Lower leg skin (tissue), 4 donors: ENCODE results near the gene MYCBP2. TPM values are rescaled to one million over a fixed set of nuclear protein-coding genes. Genes with fewer than 3 reads are reported as not detected.
"Not testable (repeated sequence)": the region's sequence is repeated elsewhere in the genome, so short reads cannot be mapped to it uniquely, and the experiment has no call there.

Experiments
- DNase-seq, 2 donors: peaks; one replicate each; pipeline ENCODE4 v3.0.0-alpha.2; 2019; ENCODE audit warnings: low spot score in 2 of 2
- H3K4me3 ChIP-seq: fragments of 200-600 bp; sonication (generic); 2 replicates; pipeline ENCODE4 v1.5.1; 2017; ENCODE audit warnings: mild to moderate bottlenecking, low read depth; ENCODE audit not compliant: poor library complexity, severe bottlenecking
- CTCF ChIP-seq, 3 donors: fragments of 450-650 bp; IDR thresholded peaks; one replicate each; pipeline ENCODE4 v1.5.1; 2016; ENCODE audit warnings: antibody characterized with exemption in 3 of 3, mild to moderate bottlenecking in 3 of 3, moderate library complexity in 2 of 3
- POLR2A ChIP-seq, 2 donors: fragments of 450-650 bp; IDR thresholded peaks; one replicate each; pipeline ENCODE4 v1.6.1; 2016 to 2017; ENCODE audit warnings: antibody characterized with exemption in 2 of 2, mild to moderate bottlenecking in 1 of 2, moderate library complexity in 1 of 2
- WGBS, 2 donors: methylation state at CpG; one replicate each; pipeline ENCODE4 v1.1.5; 2018; 5-methylcytosine and 5-hydroxymethylcytosine counted together
- intact Hi-C: fragments of 100-400 bp; cut with DNase I; formaldehyde crosslinking; loops from one replicate; pipeline ENCODE4 v1.15.0; 2023; ENCODE audit warnings: low total_unique reads
- total RNA-seq, 4 donors: library from RNA; depleted of rRNA; stranded (reverse); fragments of >200 nt; gene quantifications; one replicate each; pipeline ENCODE4 v1.1.0, GENCODE V29; 2016

The MYCBP2 gene
- total RNA-seq, 4 donors from 2014 or later = 189 to 242 (median 231) TPM

- TF ChIP-seq CTCF (IDR thresholded peaks at IDR 0.05) (no peak), POLR2A (IDR thresholded peaks at IDR 0.05) (no peak)
- 79 to 80% methylated on average over 5 of the region's 5 CpGs for WGBS, 2 donors
- no peak overlapping the region for H3K4me3 ChIP-seq
- intact Hi-C loops = no loop called here
- DNase-seq = no peak
These were observed 61.6 kb downstream of the MYCBP2 start for GRCh38 chr13:77265336-77265735.

- TF ChIP-seq CTCF (IDR thresholded peaks at IDR 0.05) (no peak), POLR2A (IDR thresholded peaks at IDR 0.05) (no peak)
- no peak for DNase-seq
- intact Hi-C loops = no loop called here
- no peak overlapping the region for H3K4me3 ChIP-seq
- WGBS, 2 donors = 97 to 98% methylated on average over 2 of the region's 2 CpGs
These were observed 64.7 kb downstream of the MYCBP2 start for GRCh38 chr13:77262198-77262597.

DNA sequence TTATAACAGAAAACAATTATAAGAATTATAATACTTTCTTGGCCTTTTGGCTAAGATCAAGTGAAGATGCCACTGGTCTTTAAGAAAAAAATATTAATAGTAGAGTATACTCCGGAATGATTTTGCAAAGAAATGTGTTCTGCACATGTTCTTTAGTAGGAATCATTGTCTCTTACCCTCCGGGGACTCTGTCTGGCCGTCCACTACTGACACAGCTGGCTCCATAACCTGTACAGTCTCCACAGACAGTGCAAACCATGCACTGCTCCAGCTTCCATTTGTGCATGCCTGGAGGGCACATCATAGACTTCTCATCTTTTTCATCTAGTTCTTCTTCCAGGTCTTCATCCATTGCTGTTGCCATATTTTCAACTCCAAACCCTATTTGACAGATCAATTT, 75.9 kb downstream of the MYCBP2 start:
- no peak for TF ChIP-seq POLR2A (IDR thresholded peaks at IDR 0.05)
- no peak for TF ChIP-seq CTCF (IDR thresholded peaks at IDR 0.05)
- WGBS, 2 donors = 66 to 72% methylated on average over 3 of the region's 3 CpGs
- no peak for DNase-seq
- intact Hi-C loops = no loop called here
- H3K4me3 ChIP-seq = no peak overlapping the region

DNA sequence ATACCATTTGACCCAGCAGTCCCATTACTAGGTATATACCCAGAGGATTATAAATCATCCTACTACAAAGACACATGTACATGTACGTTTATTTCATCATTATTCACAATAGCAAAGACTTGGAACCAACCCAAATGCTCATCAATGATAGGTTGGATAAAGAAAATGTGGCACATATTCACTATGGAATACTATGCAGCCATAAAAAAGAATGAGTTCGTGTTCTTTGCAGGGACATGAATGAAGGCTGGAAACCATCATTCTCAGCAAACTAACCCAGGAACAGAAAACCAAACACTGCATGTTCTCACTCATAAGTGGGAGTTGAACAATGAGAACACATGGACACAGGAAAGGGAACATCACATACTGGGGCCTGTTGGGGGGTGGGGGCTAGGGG, 81.7 kb downstream of the MYCBP2 start:
- DNase-seq, intact Hi-C loops, H3K4me3 ChIP-seq: not testable (repeated sequence)
- 90 to 92% methylated on average over 2 of the region's 2 CpGs for WGBS, 2 donors

DNA sequence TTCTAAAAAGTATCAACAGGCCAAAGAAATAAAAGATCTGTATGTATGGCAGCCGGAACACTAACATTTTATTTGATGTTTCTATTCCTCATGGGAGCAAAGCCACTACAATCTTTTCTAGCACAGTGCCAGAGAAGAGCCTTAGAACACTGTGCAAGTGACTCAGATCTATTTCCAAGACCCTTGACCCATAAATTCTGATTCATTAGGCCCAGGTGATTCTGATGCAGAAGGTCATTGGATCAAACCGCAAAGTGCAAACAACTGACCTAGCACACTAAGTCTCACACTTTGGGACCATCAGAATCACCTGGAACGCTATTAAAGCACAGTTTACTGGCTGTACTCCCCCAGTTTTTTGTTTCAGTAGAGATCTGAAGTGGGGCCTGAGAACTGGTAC, 87.6 kb downstream of the MYCBP2 start:
- DNase-seq = no peak
- TF ChIP-seq POLR2A (IDR thresholded peaks at IDR 0.05) (no peak), CTCF (IDR thresholded peaks at IDR 0.05) (no peak)
- no peak overlapping the region for H3K4me3 ChIP-seq
- 91 to 92% methylated on average over 3 of the region's 3 CpGs for WGBS, 2 donors
- intact Hi-C loops = no loop called here

GRCh38 chr13:77235456-77236022, 91.4 kb downstream of the MYCBP2 start:
- no peak overlapping the region for H3K4me3 ChIP-seq
- intact Hi-C loops = no loop called here
- no peak for DNase-seq
- TF ChIP-seq CTCF (IDR thresholded peaks at IDR 0.05) (no peak), POLR2A (IDR thresholded peaks at IDR 0.05) (no peak)
